Measurements from ENCODE around the gene TRIM41.

TRIM41 gene

GRCh38 chr5:181236954-181237641 is 14.0 kb downstream of the TRIM41 start:
- POLR2A ChIA-PET: interaction anchor here (1.0 to 5.0 kb wide), 4 partner anchors 8 to 30 kb away, joined by 3 to 49 read pairs (median 6); partner anchors contain the start of gene TRIM41
- peaks cover 41 to 93% of the 10 kb centered on the region in 2 experiments for H3K36me3 ChIP-seq (ENCODE audit: control insufficient read depth in 2 of 2, insufficient read depth in 1 of 2, low read length in 2 of 2)
- CTCF ChIA-PET: interaction anchor here (1.0 kb wide), 1 partner anchor 14 kb away, joined by 4 read pairs; the partner anchor contains the start of gene TRIM41

GRCh38 chr5:181237729-181238385 is 14.8 kb downstream of the TRIM41 start:
- Histone ChIP-seq H3K4me1 (ENCODE audit: control insufficient read depth, insufficient read depth, low read length) (no peaks in the 10 kb centered on the region), H3K4me3 (ENCODE audit: low read depth, low read length) (no peak overlapping the region), H3K9me3 (ENCODE audit: control insufficient read depth, insufficient read depth, low read depth, low read length) (no peaks in the 10 kb centered on the region), H3K36me3 (ENCODE audit: control insufficient read depth in 2 of 2, insufficient read depth in 1 of 2, low read length in 2 of 2) (peaks cover 45 to 93% of the 10 kb centered on the region in 2 experiments), H3K27ac (ENCODE audit: extremely low read depth, low read depth, low read length) (peak overlapping the region; percentile 5; the same call in 1 of the 2 replicates)
- TF ChIP-seq ZNF473 (tag by site-specific recombination; IDR thresholded peaks at IDR 0.05): no peak
- no peak for TF ChIP-seq ZNF426 (tag by site-specific recombination; IDR thresholded peaks at IDR 0.05)
- no peak for TF ChIP-seq ZNF837 (tag by site-specific recombination; IDR thresholded peaks at IDR 0.05)
- TF ChIP-seq ZFP37 (tag by site-specific recombination; IDR thresholded peaks at IDR 0.05): no peak
- no peak for TF ChIP-seq ZNF530 (tag by site-specific recombination; IDR thresholded peaks at IDR 0.05; ENCODE audit: low read depth)
- TF ChIP-seq HIC1 (tag by site-specific recombination; IDR thresholded peaks at IDR 0.05): no peak
- ChIA-PET POLR2A (interaction anchor here (1.3 to 5.0 kb wide), 2 partner anchors 7 to 13 kb away, joined by 3 to 49 read pairs; partner anchors contain the start of gene TRIM41), CTCF (no interaction called here)

More at GRCh38 chr5:181236954-181237641, 14.0 kb downstream of the TRIM41 start:
- no peaks in the 10 kb centered on the region for H3K9me3 ChIP-seq (ENCODE audit: control insufficient read depth, insufficient read depth, low read depth, low read length)
- H3K4me1 ChIP-seq (ENCODE audit: control insufficient read depth, insufficient read depth, low read length): no peaks in the 10 kb centered on the region
- no peak overlapping the region for H3K27ac ChIP-seq (ENCODE audit: extremely low read depth, low read depth, low read length)
- H3K4me3 ChIP-seq (ENCODE audit: low read depth, low read length): no peak overlapping the region
- TF ChIP-seq PRDM4 (tag by site-specific recombination; IDR thresholded peaks at IDR 0.05) (0 out of 2 replicates have a peak, but pooled peaks have one; percentile 17), MYNN (tag by site-specific recombination; IDR thresholded peaks at IDR 0.05; ENCODE audit: borderline replicate concordance) (no peak), BCL11B (tag by site-specific recombination; IDR thresholded peaks at IDR 0.05; ENCODE audit: low read depth) (no peak), ZNF600 (tag by site-specific recombination; IDR thresholded peaks at IDR 0.05) (peak; percentile 38; the same call in 1 of the 2 replicates)

- peaks cover 45 to 92% of the 10 kb centered on the region in 2 experiments for H3K36me3 ChIP-seq (ENCODE audit: control insufficient read depth in 2 of 2, insufficient read depth in 1 of 2, low read length in 2 of 2)
- H3K4me3 ChIP-seq (ENCODE audit: low read depth, low read length): no peak overlapping the region
- CTCF ChIA-PET: interaction anchor here (1.5 kb wide), 1 partner anchor 71 kb away, joined by 5 read pairs; no protein-coding TSS in a partner anchor
- POLR2A ChIA-PET: interaction anchor here (1.1 kb wide), 3 partner anchors 13 to 21 kb away, joined by 3 to 4 read pairs (median 3); partner anchors contain the start of genes TRIM41 and TRIM52
- no peak overlapping the region for H3K27ac ChIP-seq (ENCODE audit: extremely low read depth, low read depth, low read length)
- TF ChIP-seq ZNF544 (tag by site-specific recombination; IDR thresholded peaks at IDR 0.05) (no peak), SCRT1 (tag by site-specific recombination; IDR thresholded peaks at IDR 0.05; ENCODE audit: borderline replicate concordance) (no peak), ZSCAN23 (tag by site-specific recombination; IDR thresholded peaks at IDR 0.05) (no peak), KLF17 (tag by site-specific recombination; IDR thresholded peaks at IDR 0.05) (no peak), BCL11A (tag by site-specific recombination; IDR thresholded peaks at IDR 0.05; ENCODE audit: low read depth) (no peak), ZNF366 (tag by site-specific recombination; conservative IDR thresholded peaks at IDR 0.05) (no peak), ZFP41 (tag by site-specific recombination; IDR thresholded peaks at IDR 0.05; ENCODE audit: borderline replicate concordance) (no peak), ZNF223 (tag by site-specific recombination; IDR thresholded peaks at IDR 0.05) (no peak), ZNF239 (tag by site-specific recombination; IDR thresholded peaks at IDR 0.05) (no peak), ZNF785 (tag by site-specific recombination; IDR thresholded peaks at IDR 0.05) (no peak), ZNF37A (tag by site-specific recombination; IDR thresholded peaks at IDR 0.05) (no peak), ZNF473 (tag by site-specific recombination; IDR thresholded peaks at IDR 0.05) (no peak), MZF1 (tag by site-specific recombination; IDR thresholded peaks at IDR 0.05; ENCODE audit: borderline replicate concordance) (no peak)
- H3K9me3 ChIP-seq (ENCODE audit: control insufficient read depth, insufficient read depth, low read depth, low read length): no peaks in the 10 kb centered on the region
- no peaks in the 10 kb centered on the region for H3K4me1 ChIP-seq (ENCODE audit: control insufficient read depth, insufficient read depth, low read length)
Measured at GRCh38 chr5:181239062-181239663, 16.1 kb downstream of the TRIM41 start.
